Thoracic aorta (tissue), 2 donors: Measurements from ENCODE around the gene SHH. TPM values are rescaled to one million over a fixed set of nuclear protein-coding genes. Genes with fewer than 3 reads are reported as not detected.

Source experiments
- ATAC-seq: fragments of 150-250 bp; one replicate; pipeline ENCODE4 v1.8.0; 2017; ENCODE audit warnings: low read depth; ENCODE audit not compliant: insufficient number of reproducible peaks, low FRiP score
- DNase-seq: peaks from one replicate; pipeline ENCODE4 v3.0.0-alpha.2; 2020; ENCODE audit warnings: low spot score
- H3K27ac ChIP-seq, 2 donors: fragments of 200-600 bp; sonication (generic); 1 replicate in 1 of 2; 2 replicates in 1 of 2; pipeline ENCODE4 v1.5.1; 2016; ENCODE audit warnings: mild to moderate bottlenecking in 2 of 2, moderate library complexity in 2 of 2
- H3K27me3 ChIP-seq: fragments of 200-600 bp; sonication (generic); replicated peaks from 2 replicates; pipeline ENCODE4 v1.6.0; 2016; ENCODE audit warnings: mild to moderate bottlenecking; ENCODE audit not compliant: insufficient read depth
- H3K36me3 ChIP-seq: fragments of 200-600 bp; sonication (generic); one replicate; pipeline ENCODE4 v1.5.1; 2016
- H3K4me1 ChIP-seq, 2 donors: fragments of 200-600 bp; sonication (generic); 1 replicate in 1 of 2; 2 replicates in 1 of 2; pipeline versions ENCODE4 v1.5.1 to v1.6.0; 2016; ENCODE audit warnings: low read depth in 2 of 2, mild to moderate bottlenecking in 1 of 2; ENCODE audit not compliant: control insufficient read depth in 1 of 2
- H3K4me3 ChIP-seq: fragments of 200-600 bp; sonication (generic); 2 replicates; pipeline ENCODE4 v1.5.1; 2016; ENCODE audit warnings: mild to moderate bottlenecking
- H3K9me3 ChIP-seq: fragments of 200-600 bp; sonication (generic); 2 replicates; pipeline ENCODE4 v1.5.1; 2016
- total RNA-seq, 2 donors: library from RNA; depleted of rRNA; stranded (reverse); fragments of >200 nt; gene quantifications; one replicate each; pipeline versions ENCODE4 v1.1.0 to v1.2.3, GENCODE V29; 2016
- TF ChIP-seq, protein P1 (sequence below): fragments of 200-600 bp; sonication (generic); IDR thresholded peaks from one replicate; pipeline ENCODE4 v1.5.1; 2019; ENCODE audit warnings: antibody characterized with exemption

SHH gene
- total RNA-seq, 2 donors from 2014 or later = 0.28 TPM; not detected in 1

DNA sequence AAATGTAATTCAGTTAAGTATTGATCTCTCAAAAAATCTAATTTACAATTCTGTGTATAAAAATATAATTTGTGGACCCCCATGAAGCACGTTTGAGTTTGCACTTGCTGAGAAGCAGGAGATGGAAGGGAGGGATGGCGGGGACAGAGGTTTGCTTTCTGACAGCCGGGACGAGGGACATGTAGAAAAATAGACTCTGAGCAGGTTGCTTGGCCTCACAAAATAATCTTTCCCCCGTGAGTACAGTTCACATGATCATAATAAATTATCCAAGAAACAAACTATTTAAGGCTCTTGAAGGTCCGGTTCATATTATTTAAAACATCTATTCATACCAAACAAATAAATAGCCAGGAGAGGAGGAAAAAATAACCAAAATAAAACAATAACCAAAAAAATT is 10.0 kb downstream of the SHH start:
- Histone ChIP-seq H3K4me1 (peaks cover 20 to 34% of the 10 kb centered on the region in 2 donors), H3K27ac (no peak overlapping the region), H3K27me3 (no peaks in the 10 kb centered on the region), H3K9me3 (no peaks in the 10 kb centered on the region), H3K4me3 (no peak overlapping the region), H3K36me3 (no peaks in the 10 kb centered on the region)
- ATAC-seq (no peak), DNase-seq (no peak)
- TF ChIP-seq, protein P1, sequence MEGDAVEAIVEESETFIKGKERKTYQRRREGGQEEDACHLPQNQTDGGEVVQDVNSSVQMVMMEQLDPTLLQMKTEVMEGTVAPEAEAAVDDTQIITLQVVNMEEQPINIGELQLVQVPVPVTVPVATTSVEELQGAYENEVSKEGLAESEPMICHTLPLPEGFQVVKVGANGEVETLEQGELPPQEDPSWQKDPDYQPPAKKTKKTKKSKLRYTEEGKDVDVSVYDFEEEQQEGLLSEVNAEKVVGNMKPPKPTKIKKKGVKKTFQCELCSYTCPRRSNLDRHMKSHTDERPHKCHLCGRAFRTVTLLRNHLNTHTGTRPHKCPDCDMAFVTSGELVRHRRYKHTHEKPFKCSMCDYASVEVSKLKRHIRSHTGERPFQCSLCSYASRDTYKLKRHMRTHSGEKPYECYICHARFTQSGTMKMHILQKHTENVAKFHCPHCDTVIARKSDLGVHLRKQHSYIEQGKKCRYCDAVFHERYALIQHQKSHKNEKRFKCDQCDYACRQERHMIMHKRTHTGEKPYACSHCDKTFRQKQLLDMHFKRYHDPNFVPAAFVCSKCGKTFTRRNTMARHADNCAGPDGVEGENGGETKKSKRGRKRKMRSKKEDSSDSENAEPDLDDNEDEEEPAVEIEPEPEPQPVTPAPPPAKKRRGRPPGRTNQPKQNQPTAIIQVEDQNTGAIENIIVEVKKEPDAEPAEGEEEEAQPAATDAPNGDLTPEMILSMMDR = no peak

DNA sequence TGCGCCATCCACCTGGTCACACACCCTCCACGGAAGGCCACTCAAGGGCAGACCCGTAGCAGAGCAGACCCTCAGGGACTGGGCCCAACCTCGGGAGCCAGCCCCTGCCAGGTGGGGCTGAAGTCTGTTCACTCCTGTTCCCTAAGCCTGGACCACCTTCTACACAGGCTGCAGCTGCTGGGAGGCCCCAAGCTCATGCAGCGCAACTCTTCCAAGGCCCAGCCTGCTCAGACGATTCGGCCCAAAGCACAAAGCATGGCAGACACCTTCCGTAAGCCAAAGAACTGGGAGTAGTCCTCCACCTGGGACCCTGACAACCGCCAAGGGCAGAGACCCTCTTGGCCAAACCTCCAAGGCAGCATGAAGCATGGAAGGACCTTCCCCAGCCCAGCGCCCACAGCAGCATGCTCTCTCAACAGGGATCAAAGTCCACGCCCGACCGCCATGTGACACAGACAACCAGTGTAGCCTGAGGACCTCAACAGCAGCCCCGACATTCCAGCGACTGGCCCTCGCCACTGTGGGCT is 11.5 kb downstream of the SHH start:
- ATAC-seq = no peak
- no peak for DNase-seq
- Histone ChIP-seq H3K27me3 (no peaks in the 10 kb centered on the region), H3K4me1 (peaks cover 18 to 30% of the 10 kb centered on the region in 2 donors), H3K9me3 (no peaks in the 10 kb centered on the region), H3K36me3 (no peaks in the 10 kb centered on the region), H3K27ac (no peak overlapping the region), H3K4me3 (no peak overlapping the region)
- TF ChIP-seq, protein P1 = no peak

DNA sequence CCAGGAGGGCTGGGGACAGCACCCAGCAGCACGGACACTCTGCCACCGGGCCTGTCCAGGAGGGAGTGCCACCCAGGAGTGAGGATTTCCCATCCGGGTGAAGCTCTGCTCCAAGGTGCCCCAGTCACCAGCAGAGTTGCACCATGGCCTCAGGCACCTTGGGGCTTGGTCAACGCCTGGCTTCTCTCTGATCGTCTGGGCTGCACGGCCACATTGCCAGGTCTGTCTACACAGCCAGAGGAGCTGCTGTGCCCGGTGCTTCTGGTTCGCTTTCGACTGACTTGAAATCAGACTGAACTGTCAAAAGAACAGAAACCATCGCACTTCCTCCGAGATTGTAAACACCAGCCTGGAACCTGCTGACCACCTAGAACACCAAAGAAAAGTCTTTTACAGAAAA is 12.0 kb downstream of the SHH start:
- Histone ChIP-seq H3K4me3 (no peak overlapping the region), H3K9me3 (no peaks in the 10 kb centered on the region), H3K27me3 (no peaks in the 10 kb centered on the region), H3K36me3 (no peaks in the 10 kb centered on the region), H3K4me1 (peaks cover 13 to 25% of the 10 kb centered on the region in 2 donors), H3K27ac (no peak overlapping the region)
- ATAC-seq = no peak
- DNase-seq = no peak
- TF ChIP-seq, protein P1 = no peak

DNA sequence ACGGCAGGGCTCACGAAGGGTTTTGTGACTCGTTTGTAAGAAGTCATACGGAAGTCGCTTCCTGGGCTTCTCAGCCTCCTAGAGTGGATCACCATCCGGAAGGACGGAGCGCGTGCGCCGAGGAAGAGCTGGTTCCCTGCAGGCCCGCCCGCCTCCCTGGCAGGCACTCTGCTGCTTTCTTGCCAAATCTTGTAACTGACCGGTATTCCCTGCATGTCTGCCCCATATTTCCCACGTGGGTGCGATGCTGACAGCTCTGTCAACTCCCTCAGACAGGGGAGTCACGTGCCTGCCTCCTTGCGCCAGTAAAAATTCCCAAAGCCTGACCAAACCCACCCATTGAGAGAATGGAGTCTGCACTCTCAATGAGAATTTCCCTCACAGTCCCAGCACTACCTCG is 12.7 kb downstream of the SHH start:
- H3K4me3 ChIP-seq = no peak overlapping the region
- DNase-seq = no peak
- no peak overlapping the region for H3K27ac ChIP-seq
- H3K9me3 ChIP-seq = no peaks in the 10 kb centered on the region
- TF ChIP-seq, protein P1 = no peak
- no peaks in the 10 kb centered on the region for H3K36me3 ChIP-seq
- no peak for ATAC-seq
- H3K27me3 ChIP-seq = no peaks in the 10 kb centered on the region
- peaks cover 5 to 17% of the 10 kb centered on the region in 2 donors for H3K4me1 ChIP-seq

DNA sequence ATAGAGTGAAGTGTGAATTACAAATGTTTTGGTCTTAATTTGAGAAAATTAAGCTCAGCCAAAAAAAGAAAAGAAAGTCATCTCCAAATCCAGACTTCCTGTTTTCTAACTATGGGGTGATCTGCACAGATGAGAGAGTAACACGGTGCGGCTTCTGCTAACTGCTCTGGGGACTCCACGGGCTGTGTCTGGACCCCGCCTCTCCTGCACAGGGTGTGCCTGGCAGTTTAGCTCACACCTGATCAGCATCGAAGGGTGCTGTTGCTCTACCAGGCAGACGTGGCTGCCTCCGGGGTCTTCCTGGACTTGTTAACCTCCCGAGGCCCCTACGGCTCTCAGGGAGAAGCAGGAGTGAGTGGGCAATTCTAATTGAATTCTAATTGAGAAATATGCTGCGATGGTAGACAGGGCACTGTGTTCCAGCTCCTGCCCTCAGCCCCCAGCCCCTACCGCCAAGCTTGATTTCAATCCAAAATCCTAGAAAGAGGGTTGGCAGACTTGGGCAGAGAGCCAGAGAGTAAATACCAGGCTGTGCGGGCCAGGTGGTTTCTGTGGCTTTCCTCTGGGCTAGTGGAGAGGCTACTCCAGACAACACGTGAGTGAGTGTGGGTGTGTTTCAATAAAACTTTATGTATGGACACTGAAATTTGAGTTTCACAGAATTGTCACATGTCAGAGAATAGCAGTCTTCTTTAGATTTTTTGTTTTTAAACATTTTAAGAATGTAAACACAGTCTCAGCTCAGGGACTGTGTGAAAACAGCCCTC is 13.4 kb downstream of the SHH start:
- DNase-seq (no peak), ATAC-seq (no peak)
- Histone ChIP-seq H3K36me3 (no peaks in the 10 kb centered on the region), H3K4me3 (no peak overlapping the region), H3K9me3 (no peaks in the 10 kb centered on the region), H3K4me1 (peaks cover 0 to 10% of the 10 kb centered on the region in 2 donors), H3K27ac (no peak overlapping the region), H3K27me3 (no peaks in the 10 kb centered on the region)
- TF ChIP-seq, protein P1 = no peak
